Calu3 (cell line): ENCODE data around the gene UQCRC1. TPM values are rescaled to one million over a fixed set of nuclear protein-coding genes. Genes with fewer than 3 reads are reported as not detected.

Experiments used
- BruUV-seq: library from RNA; stranded (reverse); fragments of 400-500 nt; replicated peaks from 2 replicates; lab custom pipeline; 2021; lab: Mats Ljungman, UMichigan
- CTCF ChIA-PET: fragments of 300-600 bp; sonication (Branson Sonifier 250); formaldehyde crosslinking; loops from one replicate; lab custom pipeline; 2022; ENCODE audit warnings: antibody characterized with exemption; lab: Charles Lee
- DNase-seq: peaks from one replicate; pipeline ENCODE4 v3.0.0; 2022
- H3K27ac Mint-ChIP-seq: one replicate; pipeline ENCODE4 v1.8.0; 2022; ENCODE audit warnings: mixed read lengths; ENCODE audit not compliant: unreplicated experiment
- H3K27me3 Mint-ChIP-seq: one replicate; pipeline ENCODE4 v1.8.0; 2022; ENCODE audit warnings: mixed read lengths; ENCODE audit not compliant: unreplicated experiment
- H3K36me3 Mint-ChIP-seq: one replicate; pipeline ENCODE4 v1.8.0; 2022; ENCODE audit warnings: mild to moderate bottlenecking, moderate library complexity, mixed read lengths; ENCODE audit not compliant: insufficient read depth, unreplicated experiment
- H3K4me1 Mint-ChIP-seq: one replicate; pipeline ENCODE4 v1.8.0; 2022; ENCODE audit warnings: mild to moderate bottlenecking, low read depth, mixed read lengths; ENCODE audit not compliant: unreplicated experiment
- H3K4me3 Mint-ChIP-seq: one replicate; pipeline ENCODE4 v1.8.0; 2022; ENCODE audit warnings: mild to moderate bottlenecking, low read depth, moderate library complexity, mixed read lengths; ENCODE audit not compliant: unreplicated experiment
- H3K9me3 Mint-ChIP-seq: one replicate; pipeline ENCODE4 v1.8.0; 2022; ENCODE audit warnings: low read depth, mixed read lengths; ENCODE audit not compliant: unreplicated experiment
- intact Hi-C: fragments of 100-400 bp; cut with micrococcal nuclease; formaldehyde crosslinking; loops from one replicate; pipeline ENCODE4 v1.10.0; 2022; ENCODE audit not compliant: unreplicated experiment
- total RNA-seq: library from RNA; stranded (reverse); gene quantifications from 2 replicates; pipeline ENCODE4 v1.2.3, GENCODE V29; 2022
- TF ChIP-seq, protein P1 (sequence below): fragments of 200-600 bp; IDR thresholded peaks from one replicate; pipeline ENCODE4 v1.8.0; 2022; ENCODE audit warnings: antibody characterized with exemption; ENCODE audit not compliant: unreplicated experiment

UQCRC1 gene
- total RNA-seq, 1 experiment from 2014 or later = 207 TPM

DNA sequence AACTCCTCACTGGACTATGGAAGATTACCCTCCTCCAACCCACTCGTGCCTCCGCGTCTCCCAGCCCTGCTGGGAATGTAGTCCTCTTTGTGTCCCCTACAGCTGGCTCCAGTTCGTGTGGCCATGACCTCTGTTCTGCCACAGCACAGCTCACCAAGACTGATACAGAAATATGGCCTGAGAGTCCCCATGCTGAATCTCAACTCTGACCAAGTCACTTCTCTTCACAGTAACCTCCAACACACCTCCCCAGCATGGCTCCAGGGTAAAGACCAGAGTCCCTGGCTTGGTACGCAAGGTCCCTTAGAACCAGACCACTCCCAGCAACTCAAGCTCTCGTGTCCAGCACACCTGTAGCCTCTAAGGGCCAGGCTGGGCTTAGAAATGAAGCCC, 12.0 kb downstream of the UQCRC1 start:
- H3K9me3 Mint-ChIP-seq = no peaks in the 10 kb centered on the region
- CTCF ChIA-PET = interaction anchor here (1.0 kb wide), 1 partner anchor 125 kb away, joined by 3 read pairs; no protein-coding TSS in a partner anchor
- peaks cover 37% of the 10 kb centered on the region for H3K36me3 Mint-ChIP-seq
- H3K27ac Mint-ChIP-seq = no peak overlapping the region
- no TSS peak for BruUV-seq
- peak overlapping the region; percentile 15 for H3K4me3 Mint-ChIP-seq
- H3K27me3 Mint-ChIP-seq = no peaks in the 10 kb centered on the region
- TF ChIP-seq, protein P1, sequence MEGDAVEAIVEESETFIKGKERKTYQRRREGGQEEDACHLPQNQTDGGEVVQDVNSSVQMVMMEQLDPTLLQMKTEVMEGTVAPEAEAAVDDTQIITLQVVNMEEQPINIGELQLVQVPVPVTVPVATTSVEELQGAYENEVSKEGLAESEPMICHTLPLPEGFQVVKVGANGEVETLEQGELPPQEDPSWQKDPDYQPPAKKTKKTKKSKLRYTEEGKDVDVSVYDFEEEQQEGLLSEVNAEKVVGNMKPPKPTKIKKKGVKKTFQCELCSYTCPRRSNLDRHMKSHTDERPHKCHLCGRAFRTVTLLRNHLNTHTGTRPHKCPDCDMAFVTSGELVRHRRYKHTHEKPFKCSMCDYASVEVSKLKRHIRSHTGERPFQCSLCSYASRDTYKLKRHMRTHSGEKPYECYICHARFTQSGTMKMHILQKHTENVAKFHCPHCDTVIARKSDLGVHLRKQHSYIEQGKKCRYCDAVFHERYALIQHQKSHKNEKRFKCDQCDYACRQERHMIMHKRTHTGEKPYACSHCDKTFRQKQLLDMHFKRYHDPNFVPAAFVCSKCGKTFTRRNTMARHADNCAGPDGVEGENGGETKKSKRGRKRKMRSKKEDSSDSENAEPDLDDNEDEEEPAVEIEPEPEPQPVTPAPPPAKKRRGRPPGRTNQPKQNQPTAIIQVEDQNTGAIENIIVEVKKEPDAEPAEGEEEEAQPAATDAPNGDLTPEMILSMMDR = no peak
- no peak for DNase-seq
- peaks cover 13% of the 10 kb centered on the region for H3K4me1 Mint-ChIP-seq
- intact Hi-C loops = loop anchor here (5.0 kb wide), 1 partner anchor 35 kb away; the partner anchor contains the start of gene UCN2

DNA sequence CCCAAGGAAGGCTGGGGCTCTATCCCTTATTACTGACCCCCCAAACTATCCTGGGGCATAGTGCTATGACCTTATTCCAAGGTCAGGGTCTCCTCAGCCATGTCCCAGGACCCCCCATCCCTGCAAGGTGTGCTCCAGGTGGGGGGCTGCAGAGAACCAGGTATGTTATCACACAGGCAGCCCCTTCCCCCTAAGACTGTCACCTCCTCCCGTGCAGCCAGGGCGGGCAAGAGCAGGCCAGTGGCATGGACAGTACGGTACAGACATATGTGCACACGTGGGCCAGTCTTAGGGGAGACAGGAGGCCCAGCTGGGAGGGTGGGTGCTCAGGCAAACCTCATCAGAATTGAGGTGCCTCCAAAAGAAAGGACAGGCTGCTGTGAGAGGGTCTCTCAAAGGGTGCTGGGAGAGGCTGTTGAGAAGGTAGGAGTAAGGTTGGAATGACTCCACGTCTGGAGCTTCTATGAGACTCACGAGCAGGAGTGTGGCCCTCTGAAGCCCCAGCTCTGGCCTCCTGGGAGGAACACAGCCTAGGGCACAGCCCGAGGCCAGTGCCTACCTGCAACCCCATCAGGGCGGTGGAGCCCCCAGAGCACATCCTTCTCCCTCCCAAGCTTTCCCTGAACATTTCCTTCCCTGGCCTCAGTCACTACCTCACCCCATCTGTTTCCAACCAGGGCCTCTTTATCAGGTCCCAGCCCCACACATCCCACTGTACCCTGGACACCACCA, 12.6 kb downstream of the UQCRC1 start:
- TF ChIP-seq, protein P1 = no peak
- intact Hi-C loops = loop anchor here (5.0 kb wide), 1 partner anchor 35 kb away; the partner anchor contains the start of gene UCN2
- Mint-ChIP-seq H3K27me3 (no peaks in the 10 kb centered on the region), H3K27ac (peak overlapping the region; percentile 82), H3K36me3 (peaks cover 33% of the 10 kb centered on the region), H3K9me3 (no peaks in the 10 kb centered on the region), H3K4me3 (peak overlapping the region; percentile 15), H3K4me1 (peaks cover 13% of the 10 kb centered on the region)
- BruUV-seq = no TSS peak
- CTCF ChIA-PET = interaction anchor here (1.0 kb wide), 1 partner anchor 126 kb away, joined by 3 read pairs; no protein-coding TSS in a partner anchor
- no peak for DNase-seq

DNA sequence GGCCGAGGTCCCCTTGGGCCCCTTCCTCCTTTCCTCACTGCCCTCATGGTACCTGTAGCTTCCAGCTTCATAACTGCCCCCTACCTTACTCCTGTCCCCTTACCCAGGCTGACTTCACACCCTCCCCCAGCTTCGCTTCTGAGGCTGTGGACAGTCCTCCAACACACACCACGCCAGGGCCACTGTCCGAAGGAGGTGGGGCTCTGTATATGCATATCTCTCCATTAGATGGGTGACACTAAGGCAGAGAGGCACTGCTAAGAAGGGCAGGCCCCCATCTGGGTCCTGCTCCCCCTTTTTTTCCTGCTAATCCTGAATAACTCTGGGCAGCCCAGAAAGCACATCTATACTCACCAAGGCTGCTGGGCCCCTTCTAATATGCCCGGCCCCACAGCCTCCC, 13.3 kb downstream of the UQCRC1 start:
- Mint-ChIP-seq H3K27ac (peak overlapping the region; percentile 82), H3K4me3 (peak overlapping the region; percentile 67)
- BruUV-seq = no TSS peak

DNA sequence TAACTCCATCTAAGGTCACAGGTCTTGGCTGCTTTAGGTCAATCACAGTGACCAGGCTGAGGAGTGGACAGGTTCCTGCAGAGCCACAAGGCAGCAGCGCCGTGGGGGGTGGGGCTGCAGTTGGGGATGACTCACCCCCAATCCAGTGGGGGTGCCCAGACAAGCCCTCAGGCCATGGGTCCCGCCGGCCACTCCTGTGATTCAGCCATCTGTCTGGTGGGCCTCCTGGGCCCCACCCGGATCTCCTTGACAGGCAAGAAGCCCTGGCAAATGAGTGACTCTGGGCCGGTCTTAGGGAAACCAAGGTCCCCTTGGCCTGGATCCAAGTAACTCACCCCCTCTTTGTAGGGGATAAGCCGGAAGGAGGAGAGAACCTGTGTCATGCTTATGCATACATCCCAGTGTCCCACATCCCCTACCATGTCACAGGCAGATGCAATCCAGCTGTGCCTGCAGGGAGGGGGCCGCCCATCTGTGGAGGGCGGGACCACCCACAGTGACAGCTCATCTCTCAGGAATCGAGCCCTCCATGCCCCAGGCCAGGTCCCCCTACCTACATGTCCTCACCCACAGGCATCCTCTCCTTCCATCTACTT, 13.8 kb downstream of the UQCRC1 start:
- intact Hi-C loops = loop anchor here (5.0 kb wide), 1 partner anchor 33 kb away; the partner anchor contains the start of gene UCN2
- TF ChIP-seq, protein P1 = no peak
- Mint-ChIP-seq H3K4me3 (peak overlapping the region; percentile 67), H3K9me3 (no peaks in the 10 kb centered on the region), H3K27ac (peak overlapping the region; percentile 82), H3K27me3 (peaks cover 9% of the 10 kb centered on the region), H3K36me3 (peaks cover 33% of the 10 kb centered on the region), H3K4me1 (peaks cover 13% of the 10 kb centered on the region)
- DNase-seq = peak; percentile 85
- CTCF ChIA-PET = interaction anchor here (0.9 kb wide), 1 partner anchor 10 kb away, joined by 3 read pairs; no protein-coding TSS in a partner anchor
- BruUV-seq = no TSS peak

More for the DNA sequence above, 13.3 kb downstream of the UQCRC1 start:
- intact Hi-C loops = loop anchor here (5.0 kb wide), 1 partner anchor 34 kb away; the partner anchor contains the start of gene UCN2
- TF ChIP-seq, protein P1 = no peak
- H3K9me3 Mint-ChIP-seq = no peaks in the 10 kb centered on the region
- peaks cover 13% of the 10 kb centered on the region for H3K4me1 Mint-ChIP-seq
- H3K27me3 Mint-ChIP-seq = peaks cover 3% of the 10 kb centered on the region
- CTCF ChIA-PET = interaction anchor here (0.9 kb wide), 1 partner anchor 11 kb away, joined by 3 read pairs; no protein-coding TSS in a partner anchor
- DNase-seq = no peak
- H3K36me3 Mint-ChIP-seq = peaks cover 33% of the 10 kb centered on the region
